Neuronal stem cell (in vitro differentiated cells): ENCODE data around the gene NTNG1.
"Not testable (repeated sequence)": the region's sequence is repeated elsewhere in the genome, so short reads cannot be mapped to it uniquely, and the experiment has no call there.

ENCODE experiments used
- DNase-seq: peaks from one replicate; pipeline ENCODE4 v3.0.0-alpha.2; 2013; ENCODE audit warnings: low spot score
- H2AFZ ChIP-seq: one replicate; pipeline ENCODE4 v1.6.1; 2013; ENCODE audit warnings: mild to moderate bottlenecking, low read length, inconsistent platforms
- H2AK5ac ChIP-seq: 2 replicates; pipeline ENCODE4 v1.6.1; 2013; ENCODE audit warnings: low read depth, mild to moderate bottlenecking, inconsistent platforms, low read length, moderate library complexity, mixed read lengths
- H2BK120ac ChIP-seq: 2 replicates; pipeline ENCODE4 v1.6.1; 2013; ENCODE audit warnings: low read depth, mild to moderate bottlenecking, inconsistent platforms, low read length, moderate library complexity, mixed read lengths
- H2BK12ac ChIP-seq: one replicate; pipeline ENCODE4 v1.6.1; 2013; ENCODE audit warnings: low read length, inconsistent platforms
- H2BK15ac ChIP-seq: 2 replicates; pipeline ENCODE4 v1.6.1; 2013; ENCODE audit warnings: mild to moderate bottlenecking, low read length, inconsistent platforms, mixed read lengths
- H2BK5ac ChIP-seq: one replicate; pipeline ENCODE4 v1.6.1; 2013; ENCODE audit warnings: inconsistent platforms, mild to moderate bottlenecking, low read length, moderate library complexity
- H3K14ac ChIP-seq: one replicate; pipeline ENCODE4 v1.6.1; 2013; ENCODE audit warnings: low read length, inconsistent platforms
- H3K18ac ChIP-seq: 2 replicates; pipeline ENCODE4 v1.6.1; 2013; ENCODE audit warnings: low read length, inconsistent platforms
- H3K23ac ChIP-seq: 2 replicates; pipeline ENCODE4 v1.6.1; 2013; ENCODE audit warnings: low read depth, mild to moderate bottlenecking, mixed read lengths, low read length, inconsistent platforms; ENCODE audit not compliant: poor library complexity
- H3K27ac ChIP-seq: replicated peaks from 3 replicates; pipeline ENCODE4 v1.5.1; 2013; ENCODE audit warnings: low read length, inconsistent platforms
- H3K27me3 ChIP-seq, 3 experiments: 2 replicates each; pipeline ENCODE4 v1.6.1; 2013; ENCODE audit warnings: low read length in 3 of 3, mild to moderate bottlenecking in 2 of 3, inconsistent platforms in 1 of 3, low read depth in 1 of 3, mixed read lengths in 1 of 3, moderate library complexity in 1 of 3; ENCODE audit not compliant: control insufficient read depth in 3 of 3, insufficient read depth in 3 of 3
- H3K36me3 ChIP-seq, 2 donors: replicated peaks in 1 of 2; 2 replicates each; pipeline ENCODE4 v1.6.1; 2013; ENCODE audit warnings: low read length in 2 of 2; ENCODE audit not compliant: control insufficient read depth in 2 of 2, insufficient read depth in 2 of 2
- H3K4ac ChIP-seq: 2 replicates; pipeline ENCODE4 v1.6.1; 2013; ENCODE audit warnings: inconsistent platforms, mild to moderate bottlenecking, low read length, moderate library complexity
- H3K4me1 ChIP-seq, 2 donors: 1 replicate in 1 of 2; 2 replicates in 1 of 2; pipeline ENCODE4 v1.6.1; 2013; ENCODE audit warnings: low read length in 2 of 2, low read depth in 1 of 2; ENCODE audit not compliant: control insufficient read depth in 2 of 2, insufficient read depth in 1 of 2
- H3K4me2 ChIP-seq: one replicate; pipeline ENCODE4 v1.6.1; 2013; ENCODE audit warnings: mild to moderate bottlenecking, low read length, inconsistent platforms; ENCODE audit not compliant: insufficient read depth, poor library complexity, severe bottlenecking
- H3K4me3 ChIP-seq, 2 donors: 2 replicates each; pipeline ENCODE4 v1.5.1; 2013; ENCODE audit warnings: low read length in 2 of 2, mild to moderate bottlenecking in 2 of 2, inconsistent platforms in 1 of 2, moderate library complexity in 1 of 2
- H3K79me1 ChIP-seq: one replicate; pipeline ENCODE4 v1.6.1; 2013; ENCODE audit warnings: low read depth, mild to moderate bottlenecking, inconsistent platforms, low read length, moderate library complexity
- H3K9ac ChIP-seq: one replicate; pipeline ENCODE4 v1.6.1; 2013; ENCODE audit warnings: mild to moderate bottlenecking, low read depth, low read length, inconsistent platforms; ENCODE audit not compliant: poor library complexity
- H3K9me3 ChIP-seq, 2 donors: replicated peaks in 1 of 2; 2 replicates each; pipeline versions ENCODE3 to v1.6.1; 2013; ENCODE audit warnings: low read length in 2 of 2, mild to moderate bottlenecking in 2 of 2, inconsistent platforms in 1 of 2, low read depth in 1 of 2, mixed read lengths in 1 of 2, moderate library complexity in 1 of 2; ENCODE audit not compliant: control insufficient read depth in 2 of 2, insufficient read depth in 1 of 2
- H4K8ac ChIP-seq: one replicate; pipeline ENCODE4 v1.6.1; 2013; ENCODE audit warnings: low read depth, mild to moderate bottlenecking, inconsistent platforms, low read length, moderate library complexity
- H4K91ac ChIP-seq: one replicate; pipeline ENCODE4 v1.6.1; 2013; ENCODE audit warnings: low read length, low read depth, mild to moderate bottlenecking, inconsistent platforms; ENCODE audit not compliant: poor library complexity
- WGBS, 2 donors: extraction: QIAGEN DNeasy Blood & Tissue Kit; methylation state at CpG; one replicate each; pipeline ENCODE4 v1.1.7; 2013; ENCODE audit warnings: missing lambda C conversion rate in 2 of 2, mixed read lengths in 1 of 2; ENCODE audit not compliant: insufficient read length in 2 of 2, insufficient replicate concordance in 1 of 2; ENCODE audit errors: extremely low coverage in 2 of 2; 5-methylcytosine and 5-hydroxymethylcytosine counted together

NTNG1 gene

GRCh38 chr1:107230121-107230520, 89.3 kb downstream of the NTNG1 start:
- no peak overlapping the region for H2AK5ac ChIP-seq
- no peaks in the 10 kb centered on the region for H3K4me1 ChIP-seq
- no peak overlapping the region for H2BK12ac ChIP-seq
- no peak overlapping the region for H3K23ac ChIP-seq
- H2AFZ ChIP-seq = no peak overlapping the region
- H3K4ac ChIP-seq = no peak overlapping the region
- H2BK5ac ChIP-seq = no peak overlapping the region
- no CpG with 5 or more reads among the region's 2 CpGs for WGBS, 2 donors
- no peak overlapping the region for H3K18ac ChIP-seq
- no peak overlapping the region for H2BK120ac ChIP-seq
- no peak overlapping the region for H4K91ac ChIP-seq
- DNase-seq = no peak
- H3K79me1 ChIP-seq = no peaks in the 10 kb centered on the region
- no peak overlapping the region for H3K27ac ChIP-seq
- no peaks in the 10 kb centered on the region for H3K9me3 ChIP-seq
- H3K4me3 ChIP-seq = no peak overlapping the region
- no peak overlapping the region for H3K4me2 ChIP-seq
- H3K36me3 ChIP-seq = no peaks in the 10 kb centered on the region
- H4K8ac ChIP-seq = no peak overlapping the region
- no peak overlapping the region for H2BK15ac ChIP-seq
- H3K27me3 ChIP-seq = no peaks in the 10 kb centered on the region
- H3K14ac ChIP-seq = no peak overlapping the region
- H3K9ac ChIP-seq = no peak overlapping the region

GRCh38 chr1:107231291-107231690, 90.5 kb downstream of the NTNG1 start:
- no peaks in the 10 kb centered on the region for H3K36me3 ChIP-seq
- no peaks in the 10 kb centered on the region for H3K9me3 ChIP-seq
- H2BK15ac ChIP-seq = no peak overlapping the region
- H3K27me3 ChIP-seq = no peaks in the 10 kb centered on the region
- no peak overlapping the region for H3K23ac ChIP-seq
- H2AFZ ChIP-seq = no peak overlapping the region
- no peak overlapping the region for H3K4ac ChIP-seq
- DNase-seq = no peak
- H2AK5ac ChIP-seq = no peak overlapping the region
- no peak overlapping the region for H3K18ac ChIP-seq
- H4K8ac ChIP-seq = no peak overlapping the region
- no peaks in the 10 kb centered on the region for H3K4me1 ChIP-seq
- no peak overlapping the region for H3K14ac ChIP-seq
- no peak overlapping the region for H2BK12ac ChIP-seq
- no peak overlapping the region for H4K91ac ChIP-seq
- H2BK120ac ChIP-seq = no peak overlapping the region
- H3K4me2 ChIP-seq = no peak overlapping the region
- WGBS, 2 donors = no CpG with 5 or more reads among the region's 2 CpGs
- no peak overlapping the region for H2BK5ac ChIP-seq
- no peak overlapping the region for H3K27ac ChIP-seq
- H3K4me3 ChIP-seq = no peak overlapping the region
- H3K9ac ChIP-seq = no peak overlapping the region
- H3K79me1 ChIP-seq = no peaks in the 10 kb centered on the region

GRCh38 chr1:107232426-107232825, 91.6 kb downstream of the NTNG1 start:
- Histone ChIP-seq H3K9me3 (no peaks in the 10 kb centered on the region), H2AK5ac (no peak overlapping the region), H2BK15ac (no peak overlapping the region), H2BK120ac (no peak overlapping the region), H3K36me3 (no peaks in the 10 kb centered on the region), H3K4me2 (no peak overlapping the region), H3K9ac (no peak overlapping the region), H3K79me1 (no peaks in the 10 kb centered on the region), H3K18ac (no peak overlapping the region), H3K4me1 (no peaks in the 10 kb centered on the region), H3K14ac (no peak overlapping the region), H3K23ac (no peak overlapping the region), H2BK5ac (no peak overlapping the region), H4K8ac (no peak overlapping the region), H3K27me3 (no peaks in the 10 kb centered on the region), H4K91ac (no peak overlapping the region), H3K4ac (no peak overlapping the region), H3K27ac (no peak overlapping the region), H2BK12ac (no peak overlapping the region), H2AFZ (no peak overlapping the region), H3K4me3 (no peak overlapping the region)
- no peak for DNase-seq
- no CpG with 5 or more reads among the region's 2 CpGs for whole genome bisulfite sequencing, 2 donors

- H2BK12ac ChIP-seq, H4K8ac ChIP-seq, H3K9ac ChIP-seq, H2BK15ac ChIP-seq, H3K14ac ChIP-seq, H3K23ac ChIP-seq, H4K91ac ChIP-seq, H3K4ac ChIP-seq, H3K4me2 ChIP-seq, H3K18ac ChIP-seq, H3K4me1 ChIP-seq, H3K27me3 ChIP-seq, H2BK5ac ChIP-seq, H3K36me3 ChIP-seq, DNase-seq, H2AFZ ChIP-seq, H2BK120ac ChIP-seq, H3K27ac ChIP-seq, H3K79me1 ChIP-seq, H2AK5ac ChIP-seq, H3K9me3 ChIP-seq, H3K4me3 ChIP-seq: not testable (repeated sequence)
- no CpG with 5 or more reads among the region's 3 CpGs for WGBS, 2 donors
Observed at GRCh38 chr1:107236760-107237159, 95.9 kb downstream of the NTNG1 start.
